Hepatocyte (in vitro differentiated cells): ENCODE data around the gene COX10.

ENCODE experiments used
- EZH2 ChIP-seq: fragments of 200-600 bp; sonication (generic); IDR thresholded peaks from 2 replicates; pipeline ENCODE4 v1.6.1; 2016; ENCODE audit warnings: antibody characterized with exemption, mild to moderate bottlenecking, borderline replicate concordance
- TF ChIP-seq, protein P1 (sequence below): fragments of 200-600 bp; sonication (generic); IDR thresholded peaks from 2 replicates; pipeline ENCODE4 v1.5.1; 2016; ENCODE audit warnings: antibody characterized with exemption, mild to moderate bottlenecking; ENCODE audit not compliant: poor library complexity

DNA sequence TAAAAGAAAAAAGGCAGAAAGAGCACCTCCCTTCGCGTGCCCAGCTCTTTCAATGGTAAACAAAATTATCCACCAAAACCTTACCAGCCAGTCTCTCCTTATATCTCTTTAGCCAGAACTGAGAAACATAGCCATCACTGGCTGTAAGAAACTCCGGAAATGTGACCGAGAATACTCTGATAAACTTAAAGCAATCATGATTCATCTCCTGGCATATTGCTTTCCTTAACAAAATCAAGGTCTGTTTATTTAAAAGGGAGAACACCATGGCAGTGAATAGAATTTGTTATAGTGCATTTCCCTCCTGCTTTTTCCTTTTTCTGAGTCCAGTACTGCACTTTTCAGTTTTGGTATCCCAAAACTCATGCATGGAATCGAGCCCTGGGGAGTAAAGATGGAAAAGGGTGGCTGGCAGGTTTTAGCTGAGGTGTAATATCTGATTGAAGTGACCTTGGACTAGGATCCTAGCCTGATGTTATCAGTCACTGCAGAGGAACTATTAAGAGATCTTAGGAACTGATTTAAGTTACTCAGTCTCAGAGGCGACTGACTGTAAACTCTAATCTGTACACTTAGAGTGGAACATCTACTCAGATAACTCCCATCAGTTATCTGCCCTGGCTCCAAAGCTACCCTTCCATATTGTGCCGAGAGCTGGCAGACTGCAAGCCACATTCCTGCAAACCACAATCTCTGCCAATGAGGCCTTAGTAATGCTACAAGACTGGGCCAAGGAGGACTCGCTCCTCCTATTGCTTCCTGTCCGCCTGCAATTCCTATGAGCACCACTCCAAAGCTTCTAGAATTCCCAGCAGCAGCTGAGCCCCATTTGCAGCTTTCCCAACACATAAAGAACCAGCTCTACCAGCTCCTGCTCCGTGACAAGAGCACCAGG, 7.4 kb upstream of the COX10 start:
- no peak for TF ChIP-seq EZH2
- TF ChIP-seq, protein P1, sequence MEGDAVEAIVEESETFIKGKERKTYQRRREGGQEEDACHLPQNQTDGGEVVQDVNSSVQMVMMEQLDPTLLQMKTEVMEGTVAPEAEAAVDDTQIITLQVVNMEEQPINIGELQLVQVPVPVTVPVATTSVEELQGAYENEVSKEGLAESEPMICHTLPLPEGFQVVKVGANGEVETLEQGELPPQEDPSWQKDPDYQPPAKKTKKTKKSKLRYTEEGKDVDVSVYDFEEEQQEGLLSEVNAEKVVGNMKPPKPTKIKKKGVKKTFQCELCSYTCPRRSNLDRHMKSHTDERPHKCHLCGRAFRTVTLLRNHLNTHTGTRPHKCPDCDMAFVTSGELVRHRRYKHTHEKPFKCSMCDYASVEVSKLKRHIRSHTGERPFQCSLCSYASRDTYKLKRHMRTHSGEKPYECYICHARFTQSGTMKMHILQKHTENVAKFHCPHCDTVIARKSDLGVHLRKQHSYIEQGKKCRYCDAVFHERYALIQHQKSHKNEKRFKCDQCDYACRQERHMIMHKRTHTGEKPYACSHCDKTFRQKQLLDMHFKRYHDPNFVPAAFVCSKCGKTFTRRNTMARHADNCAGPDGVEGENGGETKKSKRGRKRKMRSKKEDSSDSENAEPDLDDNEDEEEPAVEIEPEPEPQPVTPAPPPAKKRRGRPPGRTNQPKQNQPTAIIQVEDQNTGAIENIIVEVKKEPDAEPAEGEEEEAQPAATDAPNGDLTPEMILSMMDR, result no peak
